Measurements from ENCODE around the gene CALCOCO1.

DNA sequence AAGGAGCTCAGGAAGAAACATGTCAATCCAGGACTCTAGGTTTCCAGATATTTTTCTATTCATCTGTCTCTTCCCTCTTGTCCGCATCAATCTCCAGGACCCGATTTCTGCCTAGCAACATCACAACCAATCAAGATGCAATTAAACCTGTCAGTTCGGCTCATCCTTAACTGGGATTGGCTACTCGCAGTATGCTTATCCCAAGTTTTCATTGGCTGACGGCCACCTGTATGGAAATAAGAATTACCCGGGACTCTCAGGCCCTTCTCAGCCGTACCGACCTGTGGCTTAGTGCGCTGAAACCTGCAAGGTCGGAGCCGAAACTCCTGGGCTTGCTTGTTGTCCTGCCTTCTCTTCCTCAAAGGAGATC, 31.0 kb downstream of the CALCOCO1 start:
- TF ChIP-seq, protein P1, sequence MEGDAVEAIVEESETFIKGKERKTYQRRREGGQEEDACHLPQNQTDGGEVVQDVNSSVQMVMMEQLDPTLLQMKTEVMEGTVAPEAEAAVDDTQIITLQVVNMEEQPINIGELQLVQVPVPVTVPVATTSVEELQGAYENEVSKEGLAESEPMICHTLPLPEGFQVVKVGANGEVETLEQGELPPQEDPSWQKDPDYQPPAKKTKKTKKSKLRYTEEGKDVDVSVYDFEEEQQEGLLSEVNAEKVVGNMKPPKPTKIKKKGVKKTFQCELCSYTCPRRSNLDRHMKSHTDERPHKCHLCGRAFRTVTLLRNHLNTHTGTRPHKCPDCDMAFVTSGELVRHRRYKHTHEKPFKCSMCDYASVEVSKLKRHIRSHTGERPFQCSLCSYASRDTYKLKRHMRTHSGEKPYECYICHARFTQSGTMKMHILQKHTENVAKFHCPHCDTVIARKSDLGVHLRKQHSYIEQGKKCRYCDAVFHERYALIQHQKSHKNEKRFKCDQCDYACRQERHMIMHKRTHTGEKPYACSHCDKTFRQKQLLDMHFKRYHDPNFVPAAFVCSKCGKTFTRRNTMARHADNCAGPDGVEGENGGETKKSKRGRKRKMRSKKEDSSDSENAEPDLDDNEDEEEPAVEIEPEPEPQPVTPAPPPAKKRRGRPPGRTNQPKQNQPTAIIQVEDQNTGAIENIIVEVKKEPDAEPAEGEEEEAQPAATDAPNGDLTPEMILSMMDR (conservative IDR thresholded peaks at IDR 0.05; ENCODE audit: low read depth, low read length), result no peak
- TF ChIP-seq EZH2 (IDR thresholded peaks at IDR 0.05; ENCODE audit: low read length, unreplicated experiment), result no peak
- TF ChIP-seq EZH2phosphoT487 (IDR thresholded peaks at IDR 0.05; ENCODE audit: borderline replicate concordance, low read length), result no peak
